ENCODE results near the gene SMYD2. TPM values are rescaled to one million over a fixed set of nuclear protein-coding genes. Genes with fewer than 3 reads are reported as not detected.

SMYD2 gene
- total and polyA plus RNA-seq, 2 of the 8 experiments (the other 6 are each of a cell fraction or from before 2014, with no cell fraction given) = 3.0 to 5.2 TPM

DNA sequence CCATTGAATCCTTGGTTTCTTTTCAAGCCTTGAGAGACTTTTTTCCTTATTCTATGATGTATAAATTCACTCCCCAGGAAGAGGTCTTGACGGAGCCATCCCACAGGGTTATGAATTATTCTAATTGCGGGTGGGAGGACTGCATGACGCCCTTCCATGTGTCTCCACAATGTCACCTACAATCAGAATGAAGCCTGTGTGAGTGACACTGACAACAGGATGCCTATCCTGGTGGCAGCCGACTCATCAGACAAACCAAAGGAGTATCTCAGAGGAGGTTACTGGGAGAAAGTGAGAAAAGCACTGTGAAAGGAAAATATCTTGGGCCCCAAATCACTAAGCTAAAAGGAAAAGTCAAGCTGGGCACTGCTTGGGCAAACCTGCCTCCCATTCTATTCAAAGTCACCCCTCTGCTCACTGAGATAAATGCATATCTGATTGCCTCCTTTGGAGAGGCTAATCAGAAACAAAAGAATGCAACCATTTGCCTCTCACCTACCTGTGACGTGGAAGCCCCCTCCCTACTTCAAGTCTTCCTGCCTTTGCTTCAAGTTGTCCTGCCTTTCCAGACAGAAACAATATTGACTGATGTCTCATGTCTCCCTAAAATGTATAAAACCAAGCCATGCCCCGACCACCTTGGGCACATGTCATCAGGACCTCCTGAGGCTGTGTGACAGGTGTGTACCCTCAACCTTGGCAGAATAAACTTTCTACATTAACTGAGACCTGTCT is 98.4 kb downstream of the SMYD2 start (continued):
- TF ChIP-seq MAFK (IDR thresholded peaks at IDR 0.05; ENCODE audit: low read depth, low read length) = no peak
- TF ChIP-seq NANOG (IDR thresholded peaks at IDR 0.05; ENCODE audit: insufficient read depth, low read depth, low read length, poor library complexity, severe bottlenecking) = no peak
- no peak for TF ChIP-seq RBBP5 (IDR thresholded peaks at IDR 0.05; ENCODE audit: borderline replicate concordance, low read depth, low read length)
- no peak for TF ChIP-seq ZNF274 (IDR thresholded peaks at IDR 0.05; ENCODE audit: borderline replicate concordance, extremely low read depth, low read length)
- TF ChIP-seq, protein P1, sequence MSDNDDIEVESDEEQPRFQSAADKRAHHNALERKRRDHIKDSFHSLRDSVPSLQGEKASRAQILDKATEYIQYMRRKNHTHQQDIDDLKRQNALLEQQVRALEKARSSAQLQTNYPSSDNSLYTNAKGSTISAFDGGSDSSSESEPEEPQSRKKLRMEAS (IDR thresholded peaks at IDR 0.05) = no peak
- no peak for TF ChIP-seq YY1 (IDR thresholded peaks at IDR 0.05; ENCODE audit: low read depth, low read length)
- TF ChIP-seq HDAC2 (IDR thresholded peaks at IDR 0.05; ENCODE audit: borderline replicate concordance in 1 of 2, low read depth in 2 of 2, low read length in 2 of 2) = no peak

All from H1 (cell line).